NCI-H2107 treated with DMSO at 0.1 percent for 48 hours (cell line): ENCODE results near the gene MAP9.
"Not testable (repeated sequence)": the region's sequence is repeated elsewhere in the genome, so short reads cannot be mapped to it uniquely, and the experiment has no call there.

ENCODE experiments used
- DNase-seq: peaks from one replicate; lab custom pipeline; 2025; ENCODE audit not compliant: unreplicated experiment; lab: John Stamatoyannopoulos, UW

The MAP9 gene

DNA sequence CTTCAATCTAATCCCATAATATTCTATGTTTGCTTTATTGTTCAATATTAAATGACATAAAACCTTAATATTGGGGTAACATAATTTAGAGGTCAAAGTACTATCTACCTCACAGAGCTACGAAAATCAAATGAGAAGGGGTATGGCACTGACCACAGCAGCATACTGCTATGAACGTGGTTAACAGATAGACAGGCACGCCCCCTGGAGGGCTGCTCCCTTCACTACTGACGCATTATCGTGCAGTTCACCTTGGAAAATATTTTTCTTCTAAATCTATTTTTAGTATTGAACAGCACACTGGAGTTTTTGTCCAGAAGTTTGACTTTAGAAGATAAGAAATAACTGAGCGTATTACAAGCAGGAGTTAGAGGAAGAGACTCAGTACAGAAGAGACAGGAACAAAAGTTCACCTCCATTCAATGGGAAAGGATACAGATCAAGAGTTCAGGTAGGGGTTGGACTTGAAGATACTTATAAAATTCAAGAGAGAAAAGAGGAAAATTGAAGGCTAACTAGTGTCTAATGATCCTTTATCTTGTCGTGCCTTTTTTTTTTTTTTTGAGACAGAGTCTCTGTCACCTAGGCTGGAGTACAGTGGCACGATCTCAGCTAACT, 22.7 kb downstream of the MAP9 start:
- no peak for DNase-seq

DNA sequence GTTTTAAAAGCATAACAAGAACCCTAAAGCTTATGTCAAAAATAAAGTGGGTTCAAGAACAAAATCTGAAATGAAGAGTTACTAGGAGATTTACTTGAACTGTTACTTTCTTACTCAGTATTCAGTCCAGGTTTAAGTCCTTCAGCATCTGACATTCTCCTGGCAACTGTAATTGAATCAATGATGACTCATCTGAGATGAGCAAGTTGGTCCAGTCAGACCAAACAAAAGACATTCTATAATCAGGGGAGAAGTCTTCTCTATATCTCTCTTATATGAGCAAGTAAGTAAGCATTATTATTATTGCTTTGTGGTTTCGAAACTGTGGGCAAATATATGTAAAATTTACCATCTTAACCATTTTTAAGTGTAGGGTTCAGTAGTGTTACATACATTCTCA, 34.6 kb downstream of the MAP9 start:
- DNase-seq = no peak

DNA sequence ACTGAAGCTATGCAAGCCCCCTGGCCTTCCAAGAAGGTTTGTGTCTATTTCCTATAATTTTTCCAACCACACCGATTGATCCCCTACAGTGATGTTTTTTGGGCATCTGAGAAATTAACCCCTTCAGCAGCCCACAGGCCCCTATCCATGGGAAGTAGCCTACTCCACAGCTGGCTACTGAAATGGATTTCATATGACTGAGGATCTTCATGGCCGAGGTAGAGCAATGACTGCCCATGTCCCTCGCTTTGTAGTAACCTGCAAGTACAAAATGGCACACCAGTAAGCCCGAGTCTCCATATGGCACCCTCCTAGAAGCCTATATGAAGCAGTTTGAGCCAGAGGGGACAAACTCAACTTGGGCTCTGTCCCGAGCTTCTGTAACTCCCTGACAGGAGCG, 36.8 kb downstream of the MAP9 start:
- no peak for DNase-seq

DNA sequence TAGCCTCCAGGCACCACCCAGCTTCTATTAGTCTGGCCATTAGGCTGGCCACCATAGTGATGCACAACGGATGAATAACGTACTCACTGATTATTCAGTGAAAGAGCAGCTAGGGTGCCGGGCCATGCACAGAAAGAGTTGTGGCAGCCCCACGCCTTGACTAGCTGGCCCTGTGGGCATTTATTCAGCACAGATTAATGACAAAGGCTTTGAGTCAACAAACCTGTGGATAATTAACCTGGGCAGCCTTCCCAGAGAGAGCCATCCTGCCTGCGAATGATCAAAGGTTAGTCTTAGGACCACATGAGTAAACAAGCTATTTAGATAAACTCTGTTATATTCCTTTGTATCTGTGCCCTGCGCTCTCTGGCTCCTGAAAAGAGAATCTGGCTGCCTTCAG, 37.2 kb downstream of the MAP9 start:
- DNase-seq = no peak

DNA sequence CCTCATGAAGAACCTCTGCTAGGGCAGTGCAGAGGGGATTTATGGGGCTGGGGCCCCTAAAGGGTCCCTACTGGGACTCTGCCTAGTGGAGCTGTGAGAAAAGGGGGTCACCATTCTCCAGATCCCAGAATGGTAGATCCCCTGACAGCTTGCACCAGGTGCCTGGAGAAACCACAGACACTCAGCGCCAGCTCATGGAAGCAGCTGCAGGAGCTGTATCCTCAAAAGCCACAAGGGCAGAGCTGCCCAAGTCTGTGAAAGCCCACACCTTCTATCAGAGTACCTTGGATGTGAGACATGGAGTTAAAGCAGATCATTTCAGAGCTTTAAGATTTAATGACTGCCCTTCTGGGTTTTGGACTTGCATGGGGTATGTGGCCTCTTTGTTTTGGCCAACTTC, 38.6 kb downstream of the MAP9 start:
- no peak for DNase-seq

DNA sequence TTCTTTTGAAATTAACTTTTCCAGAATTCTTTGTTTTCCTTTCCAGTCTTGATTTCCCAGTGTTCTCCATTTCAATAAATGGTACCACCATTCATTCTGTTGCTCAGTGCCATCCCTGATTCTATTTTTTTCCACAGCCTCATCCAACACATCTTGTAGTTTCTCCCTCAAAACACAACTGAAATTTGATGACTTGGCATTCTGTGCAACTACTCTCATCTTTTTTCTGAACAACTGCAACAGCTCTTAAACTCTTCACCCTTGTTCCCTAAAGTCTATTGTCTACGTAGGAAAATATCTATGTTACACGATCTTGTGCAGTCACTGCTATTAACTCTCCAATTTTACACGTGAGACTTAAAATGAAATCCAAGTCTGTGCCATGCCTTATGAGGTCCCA, 40.5 kb downstream of the MAP9 start:
- DNase-seq = no peak

DNA sequence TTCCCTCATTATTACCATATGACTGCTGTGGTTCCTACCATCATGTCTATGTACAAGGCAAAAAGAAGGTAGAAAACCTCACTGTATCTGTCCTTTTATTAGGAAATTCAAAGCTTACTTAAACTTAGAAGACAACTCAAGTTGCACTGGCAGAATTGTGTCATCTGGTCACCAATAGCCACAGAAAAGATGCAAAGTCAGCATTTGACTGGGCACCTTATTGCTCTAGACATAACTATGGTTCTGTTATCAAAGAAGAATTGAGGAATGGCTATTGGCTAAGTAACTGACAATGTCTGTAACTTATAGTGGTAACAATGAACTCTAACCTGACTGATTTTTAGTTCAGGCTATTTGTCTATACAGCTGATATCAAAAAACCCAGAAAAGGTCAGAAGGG, 45.3 kb downstream of the MAP9 start:
- no peak for DNase-seq

DNA sequence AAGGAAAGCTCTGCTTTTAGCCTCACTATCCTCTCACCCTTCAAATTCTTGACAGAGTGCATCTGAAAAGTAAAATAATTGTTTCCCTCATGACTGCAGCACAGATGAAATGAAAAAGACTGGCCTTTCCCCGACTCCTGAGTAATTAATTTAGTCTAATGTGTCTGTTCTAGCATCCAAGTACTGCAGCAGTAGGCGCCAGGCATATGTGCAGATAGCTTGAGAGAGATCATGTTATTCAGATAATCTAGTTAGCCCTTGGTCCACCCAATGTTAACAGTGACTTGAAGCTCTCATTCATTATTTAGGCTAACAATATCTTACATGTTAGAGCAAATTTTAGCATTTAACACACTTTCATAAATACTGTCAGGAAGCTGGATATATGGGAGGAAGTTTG, 54.0 kb downstream of the MAP9 start:
- no peak for DNase-seq

DNA sequence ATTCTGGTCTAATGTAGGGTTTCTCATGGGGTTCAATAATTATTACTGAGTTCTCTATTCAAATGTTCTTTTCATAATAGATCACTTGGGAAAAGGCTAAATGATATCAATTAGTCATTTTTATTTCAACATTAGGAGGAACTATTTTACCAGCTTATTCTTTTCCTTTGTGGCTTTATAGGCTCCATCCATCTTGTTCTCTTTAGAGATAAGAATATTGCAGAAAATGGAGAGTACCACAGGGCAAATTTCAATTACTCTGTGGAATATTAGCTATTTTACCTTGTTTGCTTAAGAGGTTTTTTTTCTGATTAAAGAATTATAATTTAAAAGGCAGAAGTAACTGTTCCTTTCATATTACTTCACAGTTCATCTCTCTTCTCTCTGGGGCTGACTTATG, 55.8 kb downstream of the MAP9 start:
- no peak for DNase-seq

DNA sequence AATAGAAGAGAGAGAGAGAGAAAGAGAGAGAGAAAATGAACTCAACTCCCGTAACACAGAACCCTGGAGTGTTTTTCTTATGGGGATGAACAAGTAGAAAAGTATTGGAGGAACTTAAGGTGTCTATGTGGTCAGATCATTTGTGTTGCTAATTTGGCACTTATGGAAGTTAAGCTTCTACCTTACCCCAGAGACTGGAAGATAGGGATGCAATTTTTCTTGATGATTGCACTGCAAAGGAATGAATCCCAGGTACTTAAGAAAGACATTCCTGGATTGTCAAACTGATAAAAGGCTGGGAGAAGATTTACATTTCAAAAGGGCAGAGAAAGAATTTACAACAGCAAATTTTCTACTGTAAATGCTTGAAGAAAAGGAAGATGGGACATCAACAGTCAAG, 57.2 kb downstream of the MAP9 start:
- no peak for DNase-seq

DNA sequence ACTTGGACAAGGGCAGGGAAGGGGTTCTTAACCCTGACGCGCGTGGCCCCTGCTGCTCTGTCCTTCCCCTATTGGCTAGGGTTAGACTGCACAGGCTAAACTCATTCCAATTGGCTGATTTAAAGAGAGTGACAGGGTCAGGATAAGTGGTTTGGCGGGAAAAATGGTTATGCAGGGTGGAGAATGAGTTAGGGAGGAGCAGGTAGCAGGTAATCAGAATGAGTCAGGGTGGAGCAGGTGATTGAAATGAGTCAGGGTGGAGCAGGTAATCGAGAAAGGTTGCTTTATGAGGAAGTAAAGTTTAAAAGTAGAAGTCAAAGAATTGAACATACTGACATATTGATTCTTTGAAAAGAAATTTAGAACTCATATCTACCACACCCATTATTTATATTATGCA, 64.7 kb downstream of the MAP9 start:
- not testable (repeated sequence) for DNase-seq

DNA sequence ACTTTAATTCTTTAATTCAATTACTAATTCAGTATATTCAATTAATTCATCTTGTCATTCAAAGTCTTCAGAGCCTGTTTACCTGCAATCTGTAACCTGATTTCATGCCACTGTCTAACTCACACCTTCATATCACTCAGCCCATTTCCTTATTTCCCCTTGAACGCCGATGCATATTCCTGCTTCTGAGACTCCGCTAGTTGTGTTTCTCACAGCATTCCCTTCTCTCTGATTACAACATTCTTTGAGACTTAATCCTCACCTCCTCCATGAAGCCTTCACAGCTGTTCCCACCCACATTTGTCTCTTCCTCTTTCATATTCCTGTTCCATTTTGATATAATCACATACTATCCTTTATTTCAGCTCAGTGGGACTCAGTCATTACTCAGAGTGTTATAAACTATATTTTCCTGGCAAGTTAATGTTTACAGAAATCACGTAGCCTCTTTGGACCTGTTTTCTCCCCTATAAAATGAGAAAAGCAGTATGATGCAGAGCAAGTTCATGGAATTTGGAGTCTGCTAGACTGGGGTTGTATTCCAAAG, 69.0 kb downstream of the MAP9 start:
- no peak for DNase-seq

DNA sequence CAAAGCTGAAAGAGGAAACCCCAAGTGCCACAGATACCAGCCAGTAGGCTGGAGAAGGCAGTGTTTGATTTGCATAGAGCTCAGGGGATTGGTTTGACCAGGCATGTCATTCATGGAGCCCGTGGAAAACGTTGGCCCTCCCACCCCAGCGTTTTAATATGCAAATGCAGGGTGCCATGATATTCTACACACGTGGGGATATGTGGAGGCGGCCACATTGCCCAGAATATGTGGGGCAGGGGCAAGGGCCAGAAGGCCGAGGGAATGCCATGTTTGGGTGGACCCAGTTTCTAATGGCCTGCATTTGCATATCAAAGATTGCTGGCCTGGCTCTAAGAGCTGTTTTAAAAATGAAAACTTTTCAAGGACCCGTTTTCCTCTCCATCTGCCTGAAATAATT, 71.1 kb downstream of the MAP9 start:
- DNase-seq = no peak

DNA sequence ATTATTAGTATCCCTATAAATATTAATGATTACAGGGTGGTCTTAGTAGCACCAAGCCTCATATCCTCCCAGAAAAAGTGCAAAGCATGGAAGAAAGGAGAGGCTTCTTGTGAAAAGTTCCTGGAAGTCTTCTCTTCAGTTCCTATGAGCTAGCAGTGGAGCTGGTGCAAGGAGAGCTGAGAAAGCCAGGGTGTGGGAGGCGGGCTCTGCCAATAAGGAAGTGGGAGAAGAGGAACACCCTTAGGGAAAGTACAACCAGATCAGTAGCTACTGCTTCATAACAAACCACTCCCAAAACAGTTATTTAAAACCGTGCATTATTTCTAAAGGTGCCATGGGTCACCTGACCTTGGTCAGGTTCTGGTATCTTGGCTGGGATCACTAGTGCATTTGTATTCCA, 72.4 kb downstream of the MAP9 start:
- no peak for DNase-seq

DNA sequence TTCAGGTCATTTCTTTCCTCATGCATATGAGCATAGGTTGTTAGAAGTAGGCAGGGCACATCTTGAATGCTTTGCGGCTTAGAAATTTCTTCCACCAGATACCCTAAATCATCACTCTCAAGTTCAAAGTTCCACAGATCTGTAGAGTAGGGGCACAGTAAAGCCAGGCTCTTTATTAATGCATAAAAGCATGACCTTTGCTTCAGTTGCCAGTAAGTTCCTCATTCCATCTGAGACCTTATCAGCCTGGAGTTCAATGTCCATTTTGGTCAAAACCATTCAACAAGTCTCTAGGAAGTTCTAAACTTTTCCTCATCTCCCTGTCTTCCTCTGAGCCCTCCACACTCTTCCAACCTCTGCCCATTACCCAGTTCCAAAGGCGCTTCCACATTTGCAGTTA, 77.7 kb downstream of the MAP9 start:
- DNase-seq = no peak
